Forelimb muscle (tissue), 1 donor: Measurements from ENCODE around the gene DHX34. TPM values are rescaled to one million over a fixed set of nuclear protein-coding genes. Genes with fewer than 3 reads are reported as not detected.
"Not testable (repeated sequence)": the region's sequence is repeated elsewhere in the genome, so short reads cannot be mapped to it uniquely, and the experiment has no call there.

ENCODE experiments used
- DNase-seq: peaks from one replicate; pipeline ENCODE4 v3.0.0-alpha.2; 2013; ENCODE audit warnings: low read depth
- polyA plus RNA-seq: library from polyadenylated mRNA; unstranded; fragments of 120-200 nt; gene quantifications from one replicate; pipeline ENCODE4 v1.2.1, GENCODE V29; 2013; ENCODE audit not compliant: insufficient read length

DHX34 gene
- polyA plus RNA-seq, 1 donor: 9.9 TPM

GRCh38 chr19:47331490-47331889 lies 17.6 kb upstream of the DHX34 start:
- DNase-seq: no peak

- no peak for DNase-seq
Measured at GRCh38 chr19:47331931-47332547, 17.1 kb upstream of the DHX34 start, which contains the start of gene C5AR2. Gene C5AR2 (plus strand): TSS chr19:47332175. CDS start chr19:47340800, 8,625 bp downstream.

DNA sequence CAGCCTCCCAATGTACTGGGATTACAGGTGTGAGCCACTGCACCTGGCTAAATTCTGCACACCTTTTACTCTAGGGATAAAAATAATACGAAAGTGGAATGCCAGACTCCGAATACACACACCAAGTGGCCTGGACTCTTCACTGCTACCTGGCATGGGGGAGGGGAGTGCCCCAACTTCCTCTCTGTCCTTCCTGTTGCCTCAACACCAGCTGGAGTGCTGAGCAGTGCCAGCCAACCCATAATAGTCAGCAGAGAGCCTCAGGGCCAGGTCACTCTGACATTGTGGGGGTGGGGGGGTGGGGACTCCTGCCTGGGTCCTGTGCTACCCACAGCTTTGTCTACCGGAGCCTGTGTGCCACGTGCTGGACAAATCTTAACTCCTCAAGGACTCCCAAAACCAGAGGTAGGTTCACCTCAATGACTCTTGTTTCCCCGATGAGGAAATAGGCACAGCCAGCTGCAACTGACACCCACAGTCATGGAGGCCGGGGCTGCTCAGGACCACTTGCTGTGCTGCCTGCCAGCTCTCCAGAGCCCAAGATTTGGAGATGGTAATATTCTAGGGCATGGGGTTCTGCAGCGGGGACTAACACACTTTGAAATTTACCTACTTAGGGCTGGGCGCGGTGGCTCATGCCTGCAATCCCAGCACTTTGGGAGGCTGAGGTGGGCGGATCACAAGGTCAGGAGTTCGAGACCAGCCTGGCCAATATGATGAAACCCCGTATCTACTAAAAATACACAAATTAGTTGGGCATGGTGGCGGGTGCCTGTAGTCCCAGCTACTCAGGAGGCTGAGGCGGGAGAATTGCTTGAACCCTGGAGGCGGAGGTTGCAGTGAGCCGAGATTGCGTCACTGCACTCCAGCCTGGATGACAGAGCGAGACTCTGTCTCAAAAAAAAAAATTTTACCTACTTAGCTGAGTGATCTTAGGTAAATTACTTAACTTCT lies 12.1 kb upstream of the DHX34 start:
- DNase-seq: not testable (repeated sequence)

GRCh38 chr19:47339196-47339880 lies 9.8 kb upstream of the DHX34 start:
- no peak for DNase-seq

GRCh38 chr19:47340477-47341208 lies 8.5 kb upstream of the DHX34 start:
- no peak for DNase-seq

DNA sequence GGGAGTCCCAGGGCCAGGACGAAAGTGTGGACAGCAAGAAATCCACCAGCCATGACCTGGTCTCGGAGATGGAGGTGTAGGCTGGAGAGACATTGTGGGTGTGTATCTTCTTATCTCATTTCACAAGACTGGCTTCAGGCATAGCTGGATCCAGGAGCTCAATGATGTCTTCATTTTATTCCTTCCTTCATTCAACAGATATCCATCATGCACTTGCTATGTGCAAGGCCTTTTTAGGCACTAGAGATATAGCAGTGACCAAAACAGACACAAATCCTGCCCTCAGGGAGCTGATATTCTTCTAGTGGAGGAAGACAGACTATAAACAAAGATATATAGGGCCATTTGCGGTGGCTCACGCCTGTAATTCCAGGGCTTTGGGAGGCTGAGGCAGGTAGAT lies 7.4 kb upstream of the DHX34 start:
- no peak for DNase-seq

- DNase-seq: no peak
Measured at GRCh38 chr19:47343194-47343802, 5.8 kb upstream of the DHX34 start.

GRCh38 chr19:47344425-47344824 lies 4.7 kb upstream of the DHX34 start:
- no peak for DNase-seq

DNA sequence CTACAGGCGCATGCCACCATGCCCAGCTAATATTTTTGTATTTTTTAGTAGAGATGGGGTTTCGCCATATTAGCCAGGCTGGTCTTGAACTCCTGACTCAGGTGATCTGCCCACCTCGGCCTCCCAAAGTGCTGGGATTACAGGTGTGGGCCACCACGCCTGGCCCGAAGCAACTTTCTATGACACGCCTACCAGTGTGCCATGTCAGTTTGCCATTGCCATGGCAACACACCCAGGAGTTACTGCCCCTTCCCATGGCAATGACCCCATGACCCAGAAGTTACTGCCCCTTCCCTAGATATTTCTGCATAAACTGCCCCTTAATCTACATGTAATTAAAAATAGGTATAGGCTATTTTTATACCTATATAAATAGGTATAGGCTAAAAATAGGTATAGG lies 3.1 kb upstream of the DHX34 start:
- not testable (repeated sequence) for DNase-seq

GRCh38 chr19:47350630-47351029 lies 1.5 kb downstream of the DHX34 start:
- no peak for DNase-seq

DNA sequence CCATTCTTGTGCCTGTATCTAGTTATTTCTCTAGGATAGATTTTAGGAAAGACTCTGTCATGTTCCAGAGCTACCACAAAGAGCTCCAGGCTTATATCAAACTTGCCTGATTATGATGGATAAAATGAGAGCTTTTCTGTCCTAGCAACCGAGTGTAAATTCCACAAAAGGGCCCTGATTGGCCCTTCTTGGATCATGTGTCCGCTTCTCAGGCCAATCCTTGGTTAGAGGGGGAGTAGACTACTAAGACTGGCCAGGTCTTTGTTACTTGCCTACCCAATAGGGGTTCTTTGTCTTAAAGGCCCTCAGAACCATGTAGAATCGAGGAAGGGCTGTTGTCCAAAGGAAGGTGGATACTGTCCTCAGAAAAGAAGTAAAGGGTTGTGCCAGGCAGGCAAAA lies 2.4 kb downstream of the DHX34 start:
- no peak for DNase-seq

DNA sequence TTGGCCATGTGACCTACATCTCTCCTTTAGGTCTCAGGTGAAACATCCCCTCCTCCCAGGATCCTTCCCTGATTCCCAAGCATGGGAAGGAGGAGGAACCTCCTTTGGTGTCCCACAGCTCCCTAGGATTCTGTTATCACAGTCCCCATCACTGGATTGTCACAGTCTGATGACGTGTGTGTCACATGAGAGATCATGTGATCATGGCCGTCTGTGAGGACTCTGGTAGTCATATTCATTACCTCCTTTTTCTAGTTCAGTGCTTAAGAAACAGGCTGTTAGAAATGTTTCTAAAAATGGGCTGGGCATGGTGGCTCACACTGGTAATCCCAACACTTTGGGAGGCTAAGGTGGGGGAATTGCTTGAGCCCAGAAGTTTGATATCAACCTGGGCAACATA lies 3.0 kb downstream of the DHX34 start:
- no peak for DNase-seq

- no peak for DNase-seq
Measured at GRCh38 chr19:47353307-47353712, 4.2 kb downstream of the DHX34 start.

DNA sequence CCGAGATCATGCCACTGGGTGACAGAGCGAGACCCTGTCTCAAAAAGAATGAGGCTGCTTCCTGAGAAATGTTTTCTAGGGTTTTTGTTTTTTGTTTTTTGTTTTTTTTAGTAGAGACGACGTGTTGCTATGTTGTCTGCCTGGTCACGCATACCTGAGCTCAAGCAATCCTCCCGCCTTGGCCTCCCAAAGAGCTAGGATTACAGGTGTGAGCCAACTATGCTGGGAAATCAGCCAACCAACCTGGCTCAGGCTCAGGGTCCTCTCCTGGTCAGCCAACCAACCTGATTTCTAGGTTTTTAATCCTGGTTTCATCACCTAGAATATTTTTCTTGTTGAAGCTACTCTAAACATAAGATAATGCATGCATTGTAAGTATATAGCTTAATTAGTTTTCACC lies 7.8 kb downstream of the DHX34 start:
- no peak for DNase-seq

- no peak for DNase-seq
Measured at GRCh38 chr19:47357788-47358680, 8.9 kb downstream of the DHX34 start.

GRCh38 chr19:47358936-47359335 lies 9.8 kb downstream of the DHX34 start:
- DNase-seq: no peak

DNA sequence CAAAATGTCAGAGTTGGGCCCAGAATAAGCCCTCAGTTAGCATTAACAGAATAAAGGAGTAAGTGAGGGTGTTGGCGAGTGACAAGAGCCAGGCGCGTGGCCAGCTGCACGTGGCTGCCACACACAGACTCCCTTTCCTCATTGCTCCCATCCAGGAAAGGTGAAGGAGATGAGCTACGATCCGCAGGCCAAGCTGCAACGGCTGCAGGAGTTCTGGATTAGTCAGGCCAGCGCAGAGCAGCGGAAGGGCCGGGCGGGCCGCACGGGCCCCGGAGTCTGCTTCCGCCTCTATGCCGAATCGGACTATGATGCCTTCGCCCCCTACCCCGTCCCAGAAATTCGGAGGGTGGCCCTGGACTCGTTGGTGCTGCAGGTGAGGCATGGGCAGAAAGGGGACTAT lies 13.2 kb downstream of the DHX34 start:
- no peak for DNase-seq

DNA sequence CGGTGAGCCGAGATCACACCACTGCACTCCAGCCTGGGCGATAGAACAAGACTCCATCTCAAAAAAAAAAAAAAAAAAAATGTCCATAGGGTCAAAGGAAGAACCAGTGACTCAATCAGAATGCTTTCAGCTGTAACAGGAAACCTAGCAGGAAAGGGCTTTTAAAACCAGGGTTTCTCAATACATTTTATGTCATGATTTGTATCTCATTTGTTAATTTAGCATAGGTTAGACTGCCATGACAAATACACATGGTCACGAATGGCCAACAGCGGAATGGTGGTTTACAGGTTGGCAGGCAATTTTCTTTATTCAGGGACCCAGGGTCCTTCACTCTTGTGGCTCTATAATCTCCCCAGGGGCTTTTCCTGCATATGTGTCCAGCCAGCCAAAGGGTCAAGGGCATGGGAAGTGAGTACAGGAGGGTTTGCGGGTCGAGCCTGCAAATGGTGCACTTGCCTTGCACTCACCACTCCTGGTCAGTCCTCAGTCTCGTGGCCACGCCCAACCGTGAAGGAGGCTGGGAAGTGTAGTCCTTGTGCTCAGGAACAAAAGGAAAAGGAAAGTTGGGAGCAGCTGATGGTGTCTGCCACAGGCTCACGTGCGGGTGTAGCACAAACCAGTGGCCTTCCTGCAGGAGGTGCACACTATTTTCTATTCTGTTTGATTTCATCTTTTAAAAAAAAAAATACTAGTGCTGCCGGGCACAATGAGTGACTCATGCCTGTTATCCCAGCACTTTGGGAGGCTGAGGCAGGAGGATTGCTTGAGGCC lies 14.8 kb downstream of the DHX34 start:
- no peak for DNase-seq

DNA sequence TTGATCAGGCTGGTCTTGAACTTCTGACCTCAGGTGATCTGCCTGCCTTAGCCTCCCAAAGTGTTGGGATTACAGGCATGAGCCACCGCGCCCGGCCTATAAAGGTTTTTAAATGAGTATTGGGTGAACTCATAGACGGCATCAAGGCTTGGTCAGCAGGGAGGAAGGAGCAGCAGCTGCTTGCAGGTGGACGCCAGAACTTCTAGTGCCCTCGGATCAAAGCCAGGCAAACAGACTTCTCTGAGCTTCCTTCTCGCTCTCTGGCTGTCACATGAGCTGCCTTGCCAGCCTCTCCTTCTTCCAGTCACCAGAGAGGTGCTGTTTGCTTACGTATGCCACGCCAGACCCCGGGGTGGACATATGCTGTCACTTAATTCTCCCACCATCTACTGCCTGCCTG lies 16.3 kb downstream of the DHX34 start:
- not testable (repeated sequence) for DNase-seq
